Right cardiac atrium (tissue), 5 donors: ENCODE measurements around the gene CTLA4. TPM values are rescaled to one million over a fixed set of nuclear protein-coding genes. Genes with fewer than 3 reads are reported as not detected.
A peak's percentile ranks its signal among the peaks of the same experiment; 100 is the strongest.
"Not testable (repeated sequence)": the region's sequence is repeated elsewhere in the genome, so short reads cannot be mapped to it uniquely, and the experiment has no call there.

Source experiments
- ATAC-seq, 2 donors: fragments of 200-7000 bp; cut with Tn5 transposase; one replicate each; pipeline versions ENCODE4 v1.8.0 to v1.9.1; 2020; ENCODE audit warnings: moderate library complexity in 2 of 2, mild to moderate bottlenecking in 1 of 2
- DNase-seq, 3 donors: peaks; one replicate each; pipeline ENCODE4 v3.0.0-alpha.2; 2020
- H3K27ac ChIP-seq: one replicate; pipeline ENCODE4 v1.5.1; 2013; ENCODE audit warnings: mild to moderate bottlenecking, low read length, control low read depth, moderate library complexity
- H3K27me3 ChIP-seq: one replicate; pipeline ENCODE4 v1.6.1; 2013; ENCODE audit not compliant: control insufficient read depth, insufficient read depth
- H3K4me1 ChIP-seq: one replicate; pipeline ENCODE4 v1.6.1; 2013; ENCODE audit warnings: low read length; ENCODE audit not compliant: control insufficient read depth, insufficient read depth
- H3K4me3 ChIP-seq: one replicate; pipeline ENCODE4 v1.5.1; 2013; ENCODE audit warnings: low read length, control low read depth
- H3K9me3 ChIP-seq: one replicate; pipeline ENCODE4 v1.6.1; 2013; ENCODE audit warnings: low read length; ENCODE audit not compliant: control insufficient read depth
- WGBS: extraction: QIAGEN DNeasy Blood & Tissue Kit; methylation state at CpG from one replicate; pipeline ENCODE4 v1.1.7; 2013; 5-methylcytosine and 5-hydroxymethylcytosine counted together
- intact Hi-C, 4 donors: fragments of 100-400 bp; cut with DNase I; formaldehyde crosslinking; loops; one replicate each; pipeline versions ENCODE4 v1.11.0 to v1.14.0; 2022 to 2023
- polyA plus RNA-seq: library from polyadenylated mRNA; stranded (reverse); fragments of 200-250 nt; gene quantifications from one replicate; pipeline ENCODE4 v1.2.3, GENCODE V29; 2013
- total RNA-seq, 4 donors: library from RNA; stranded (reverse); fragmentation: NEBNext Ultra II Directional; extraction: Animal tissue kit (Norgen Biotek cat#: 25700); gene quantifications; one replicate each; pipeline ENCODE4 v1.2.1, GENCODE V29; 2021
- donor health status: healthy with polysubstance abuse.
- donor health status: DM: no; HTN: yes; CAD: no.
- donor health status: DM: no; HTN: no; CAD: no.
- donor health status: DM: no; HTN: yes; CAD: no; lungs with severe emphysema.
- donor health status: DM: yes; HTN: yes; CAD: no.

The CTLA4 gene
- total and polyA plus RNA-seq, 5 donors, result 0.07 TPM; not detected in 4

GRCh38 chr2:203876328-203876727 lies 8.8 kb downstream of the CTLA4 start:
- Histone ChIP-seq H3K4me3 (no peak overlapping the region), H3K4me1 (no peaks in the 10 kb centered on the region), H3K9me3 (no peaks in the 10 kb centered on the region), H3K27ac (no peak overlapping the region), H3K27me3 (no peaks in the 10 kb centered on the region)
- DNase-seq (no peak), ATAC-seq (no peak)
- WGBS, result 60% methylated on average over 3 of the region's 3 CpGs
- intact Hi-C loops, result no loop called here

GRCh38 chr2:203878063-203878462 lies 10.5 kb downstream of the CTLA4 start:
- no peaks in the 10 kb centered on the region for H3K4me1 ChIP-seq
- intact Hi-C loops, result no loop called here
- H3K9me3 ChIP-seq, result no peaks in the 10 kb centered on the region
- DNase-seq, result no peak
- H3K4me3 ChIP-seq, result no peak overlapping the region
- H3K27ac ChIP-seq, result no peak overlapping the region
- 38% methylated on average over 5 of the region's 5 CpGs for WGBS
- H3K27me3 ChIP-seq, result no peaks in the 10 kb centered on the region
- ATAC-seq, result no peak

- no peak overlapping the region for H3K4me3 ChIP-seq
- no peaks in the 10 kb centered on the region for H3K4me1 ChIP-seq
- WGBS, result 77% methylated on average over 7 of the region's 7 CpGs
- H3K27ac ChIP-seq, result no peak overlapping the region
- ATAC-seq (peak in 1 of 2 donors; percentile 11), DNase-seq (no peak)
- H3K9me3 ChIP-seq, result no peaks in the 10 kb centered on the region
- intact Hi-C loops, result no loop called here
- H3K27me3 ChIP-seq, result no peaks in the 10 kb centered on the region
Observed at GRCh38 chr2:203880557-203881125, 13.1 kb downstream of the CTLA4 start.

GRCh38 chr2:203881185-203881584 lies 13.6 kb downstream of the CTLA4 start:
- H3K27ac ChIP-seq, intact Hi-C loops: not testable (repeated sequence)

GRCh38 chr2:203882551-203882950 lies 15.0 kb downstream of the CTLA4 start:
- 64% methylated on average over 1 of the region's 1 CpG for WGBS
- intact Hi-C loops, result no loop called here
- Histone ChIP-seq H3K27ac (no peak overlapping the region), H3K27me3 (no peaks in the 10 kb centered on the region), H3K4me3 (no peak overlapping the region), H3K9me3 (no peaks in the 10 kb centered on the region), H3K4me1 (no peaks in the 10 kb centered on the region)
- ATAC-seq, result no peak
- DNase-seq, result no peak

More at GRCh38 chr2:203881185-203881584, 13.6 kb downstream of the CTLA4 start:
- H3K4me1 ChIP-seq, ATAC-seq, H3K9me3 ChIP-seq, H3K4me3 ChIP-seq, H3K27me3 ChIP-seq, DNase-seq: not testable (repeated sequence)
- WGBS, result 89% methylated on average over 3 of the region's 3 CpGs

GRCh38 chr2:203886661-203887151 lies 19.1 kb downstream of the CTLA4 start:
- Histone ChIP-seq H3K4me1 (no peaks in the 10 kb centered on the region), H3K27ac (no peak overlapping the region), H3K9me3 (no peaks in the 10 kb centered on the region), H3K27me3 (no peaks in the 10 kb centered on the region), H3K4me3 (no peak overlapping the region)
- DNase-seq (no peak), ATAC-seq (no peak)
- 86% methylated on average over 3 of the region's 3 CpGs for WGBS
- intact Hi-C loops, result no loop called here

GRCh38 chr2:203887677-203888076 lies 20.1 kb downstream of the CTLA4 start:
- intact Hi-C loops, result no loop called here
- DNase-seq (no peak), ATAC-seq (no peak)
- Histone ChIP-seq H3K9me3 (no peaks in the 10 kb centered on the region), H3K27me3 (no peaks in the 10 kb centered on the region), H3K27ac (no peak overlapping the region), H3K4me1 (no peaks in the 10 kb centered on the region), H3K4me3 (no peak overlapping the region)

GRCh38 chr2:203889542-203889941 lies 22.0 kb downstream of the CTLA4 start:
- no peak overlapping the region for H3K4me3 ChIP-seq
- WGBS, result 93% methylated on average over 1 of the region's 1 CpG
- H3K27me3 ChIP-seq, result no peaks in the 10 kb centered on the region
- ATAC-seq (no peak), DNase-seq (no peak)
- no peak overlapping the region for H3K27ac ChIP-seq
- no peaks in the 10 kb centered on the region for H3K4me1 ChIP-seq
- intact Hi-C loops, result no loop called here
- no peaks in the 10 kb centered on the region for H3K9me3 ChIP-seq

- ATAC-seq (no peak), DNase-seq (no peak)
- no peaks in the 10 kb centered on the region for H3K27me3 ChIP-seq
- WGBS, result 96% methylated on average over 1 of the region's 1 CpG
- intact Hi-C loops, result no loop called here
- no peaks in the 10 kb centered on the region for H3K9me3 ChIP-seq
- no peak overlapping the region for H3K27ac ChIP-seq
- no peak overlapping the region for H3K4me3 ChIP-seq
- no peaks in the 10 kb centered on the region for H3K4me1 ChIP-seq
Observed at GRCh38 chr2:203889944-203890343, 22.4 kb downstream of the CTLA4 start.

GRCh38 chr2:203890733-203891132 lies 23.2 kb downstream of the CTLA4 start:
- Histone ChIP-seq H3K4me3 (no peak overlapping the region), H3K9me3 (no peaks in the 10 kb centered on the region), H3K27me3 (no peaks in the 10 kb centered on the region), H3K4me1 (no peaks in the 10 kb centered on the region), H3K27ac (no peak overlapping the region)
- intact Hi-C loops, result no loop called here
- WGBS, result 64% methylated on average over 1 of the region's 1 CpG
- ATAC-seq, result no peak
- DNase-seq, result no peak

GRCh38 chr2:203891474-203891873 lies 23.9 kb downstream of the CTLA4 start:
- no peaks in the 10 kb centered on the region for H3K9me3 ChIP-seq
- DNase-seq (no peak), ATAC-seq (peak; percentile 28 to 53)
- H3K4me3 ChIP-seq, result no peak overlapping the region
- H3K4me1 ChIP-seq, result no peaks in the 10 kb centered on the region
- 91% methylated on average over 2 of the region's 2 CpGs for WGBS
- intact Hi-C loops, result no loop called here
- H3K27me3 ChIP-seq, result no peaks in the 10 kb centered on the region
- no peak overlapping the region for H3K27ac ChIP-seq

GRCh38 chr2:203892207-203892606 lies 24.6 kb downstream of the CTLA4 start:
- DNase-seq, result no peak
- intact Hi-C loops, result no loop called here
- Histone ChIP-seq H3K9me3 (no peaks in the 10 kb centered on the region), H3K27me3 (no peaks in the 10 kb centered on the region), H3K27ac (no peak overlapping the region), H3K4me1 (no peaks in the 10 kb centered on the region), H3K4me3 (no peak overlapping the region)
- ATAC-seq, result no peak
- 96% methylated on average over 4 of the region's 4 CpGs for WGBS
